ENCODE measurements around the gene ANKRD39. TPM values are rescaled to one million over a fixed set of nuclear protein-coding genes. Genes with fewer than 3 reads are reported as not detected.

ANKRD39 gene
- total RNA-seq: 10 to 100 TPM; 23.0 to 23.6 TPM

GRCh38 chr2:96857667-96858372, at the start of gene ANKRD39:
ANKRD39 (minus strand) TSS chr2:96858016; CDS start chr2:96857987, 29 bp downstream.
- intact Hi-C loops (cut with DNase I, micrococcal nuclease): loop anchor here (1.0 to 5.0 kb wide), 11 partner anchors 10 to 649 kb away; partner anchors contain the start of genes CNNM3 (in 2 of the 2), KANSL3 (in 2 of the 2), CIAO1 (in 1 of the 2) and LMAN2L (in 1 of the 2)
- POLR2A ChIA-PET: interaction anchor here (0.6 to 1.3 kb wide), 6 partner anchors 9 to 604 kb away, joined by 3 to 7 read pairs (median 4); partner anchors contain the start of gene CNNM3
- Mint-ChIP-seq H3K4me1 (peaks cover 36% of the 10 kb centered on the region), H3K9me3 (ENCODE audit: low read depth) (no peaks in the 10 kb centered on the region), H3K4me3 (peak within 1 kb of the TSS; percentile 90), H3K36me3 (ENCODE audit: low read depth) (peaks cover 25% of the 10 kb centered on the region), H3K27me3 (no peaks in the 10 kb centered on the region), H3K27ac (peak within 1 kb of the TSS; percentile 79)
- peak; percentile 98 for DNase-seq
- CTCF ChIA-PET: interaction anchor here (0.6 to 3.0 kb wide), 31 partner anchors 9 to 865 kb away, joined by 3 to 38 read pairs (median 5); partner anchors contain the start of genes ANKRD36, CNNM3 and SEMA4C
- peak; percentile 94 for ATAC-seq

DNA sequence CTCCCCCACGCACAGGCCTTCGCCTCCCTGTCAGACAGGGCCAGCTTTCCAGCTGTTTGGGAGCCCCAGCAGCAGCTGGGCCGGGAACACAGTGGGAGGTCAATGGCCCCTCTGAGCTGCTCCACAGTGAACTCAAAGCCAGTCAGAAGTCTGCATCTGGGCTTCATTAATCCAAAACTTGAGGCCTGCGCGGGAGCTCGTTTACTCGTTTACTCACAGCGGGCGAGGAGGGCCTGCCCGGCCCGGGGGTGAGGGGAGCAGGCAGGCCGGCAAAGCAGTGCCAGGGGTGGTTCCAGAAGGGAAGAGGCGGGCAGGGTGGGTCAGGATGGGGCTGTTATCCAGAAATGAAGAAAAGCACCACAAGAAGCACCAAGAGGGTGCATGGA, 48.9 kb upstream of the ANKRD39 start:
- Mint-ChIP-seq H3K36me3 (ENCODE audit: low read depth) (no peaks in the 10 kb centered on the region), H3K4me3 (no peak overlapping the region), H3K27me3 (no peaks in the 10 kb centered on the region), H3K27ac (no peak overlapping the region), H3K4me1 (peaks cover 18% of the 10 kb centered on the region), H3K9me3 (ENCODE audit: low read depth) (no peaks in the 10 kb centered on the region)
- POLR2A ChIA-PET: no interaction called here
- intact Hi-C loops (cut with DNase I, micrococcal nuclease): no loop called here
- ATAC-seq (no peak), DNase-seq (no peak)
- CTCF ChIA-PET: interaction anchor here (1.1 kb wide), 1 partner anchor 49 kb away, joined by 3 read pairs; the partner anchor contains the start of gene ANKRD39

- H3K27me3 Mint-ChIP-seq: no peaks in the 10 kb centered on the region
- no peak overlapping the region for H3K27ac Mint-ChIP-seq
- intact Hi-C loops (cut with DNase I, micrococcal nuclease): no loop called here
- DNase-seq (no peak), ATAC-seq (no peak)
- no peak overlapping the region for H3K4me3 Mint-ChIP-seq
- no peaks in the 10 kb centered on the region for H3K36me3 Mint-ChIP-seq (ENCODE audit: low read depth)
- peaks cover 5% of the 10 kb centered on the region for H3K4me1 Mint-ChIP-seq
- ChIA-PET POLR2A (no interaction called here), CTCF (no interaction called here)
- no peaks in the 10 kb centered on the region for H3K9me3 Mint-ChIP-seq (ENCODE audit: low read depth)
Observed at GRCh38 chr2:96903815-96904214, 46.0 kb upstream of the ANKRD39 start.

DNA sequence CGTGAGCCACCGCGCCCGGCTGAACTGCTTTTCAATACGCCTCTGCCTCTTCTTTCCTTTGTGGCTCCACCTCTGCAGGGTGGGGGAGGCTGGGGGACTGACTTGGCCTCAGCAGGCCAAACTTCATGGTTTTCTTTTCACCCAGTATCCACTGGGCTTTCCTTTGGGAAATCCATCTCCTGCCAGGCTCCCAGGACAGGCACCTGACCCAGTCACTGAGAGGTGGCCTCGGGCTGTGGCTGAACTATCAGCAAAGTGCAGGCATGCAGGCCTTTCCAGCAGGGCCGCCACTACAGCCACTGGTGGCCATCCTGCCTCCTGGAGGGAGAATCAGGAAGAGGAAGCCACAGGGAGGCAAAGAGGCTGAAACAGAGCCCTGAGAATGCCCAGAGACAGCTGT, 45.5 kb upstream of the ANKRD39 start:
- intact Hi-C loops (cut with DNase I, micrococcal nuclease): no loop called here
- H3K27ac Mint-ChIP-seq: no peak overlapping the region
- ChIA-PET POLR2A (no interaction called here), CTCF (no interaction called here)
- H3K36me3 Mint-ChIP-seq (ENCODE audit: low read depth): no peaks in the 10 kb centered on the region
- H3K4me1 Mint-ChIP-seq: peaks cover 7% of the 10 kb centered on the region
- H3K4me3 Mint-ChIP-seq: no peak overlapping the region
- ATAC-seq (no peak), DNase-seq (no peak)
- H3K27me3 Mint-ChIP-seq: no peaks in the 10 kb centered on the region
- H3K9me3 Mint-ChIP-seq (ENCODE audit: low read depth): no peaks in the 10 kb centered on the region

DNA sequence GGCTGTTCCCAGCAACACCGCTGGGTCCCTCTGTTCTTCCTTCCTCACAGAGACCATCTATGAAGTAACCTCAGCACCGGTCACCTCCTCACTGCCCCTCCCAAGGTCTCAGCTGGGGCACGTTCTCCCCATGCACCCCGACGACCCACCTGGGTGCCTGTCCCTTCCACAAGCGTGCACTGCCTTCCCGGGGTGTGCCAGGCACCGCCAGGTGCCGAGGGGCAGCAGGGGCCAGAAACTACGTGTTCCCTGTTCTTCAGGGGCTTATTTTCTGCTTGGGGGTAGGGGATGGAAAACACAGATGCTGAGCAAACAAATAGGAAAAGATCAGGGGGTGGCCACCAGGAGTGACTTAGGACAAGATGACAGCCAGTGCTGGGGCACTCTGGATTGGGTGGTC, 42.4 kb upstream of the ANKRD39 start:
- Mint-ChIP-seq H3K36me3 (ENCODE audit: low read depth) (no peaks in the 10 kb centered on the region), H3K9me3 (ENCODE audit: low read depth) (no peaks in the 10 kb centered on the region), H3K27ac (no peak overlapping the region), H3K4me3 (no peak overlapping the region), H3K4me1 (peaks cover 25% of the 10 kb centered on the region), H3K27me3 (no peaks in the 10 kb centered on the region)
- ChIA-PET CTCF (no interaction called here), POLR2A (no interaction called here)
- ATAC-seq (no peak), DNase-seq (no peak)
- intact Hi-C loops (cut with DNase I, micrococcal nuclease): no loop called here

- Mint-ChIP-seq H3K4me1 (peaks cover 29% of the 10 kb centered on the region), H3K27me3 (no peaks in the 10 kb centered on the region), H3K36me3 (ENCODE audit: low read depth) (no peaks in the 10 kb centered on the region), H3K27ac (no peak overlapping the region), H3K9me3 (ENCODE audit: low read depth) (no peaks in the 10 kb centered on the region), H3K4me3 (no peak overlapping the region)
- ATAC-seq: no peak
- POLR2A ChIA-PET: no interaction called here
- intact Hi-C loops (cut with DNase I, micrococcal nuclease): no loop called here
- CTCF ChIA-PET: interaction anchor here (0.6 kb wide), 1 partner anchor 51 kb away, joined by 6 read pairs; no protein-coding TSS in a partner anchor
- DNase-seq: no peak
Observed at GRCh38 chr2:96899413-96899741, 41.6 kb upstream of the ANKRD39 start.

DNA sequence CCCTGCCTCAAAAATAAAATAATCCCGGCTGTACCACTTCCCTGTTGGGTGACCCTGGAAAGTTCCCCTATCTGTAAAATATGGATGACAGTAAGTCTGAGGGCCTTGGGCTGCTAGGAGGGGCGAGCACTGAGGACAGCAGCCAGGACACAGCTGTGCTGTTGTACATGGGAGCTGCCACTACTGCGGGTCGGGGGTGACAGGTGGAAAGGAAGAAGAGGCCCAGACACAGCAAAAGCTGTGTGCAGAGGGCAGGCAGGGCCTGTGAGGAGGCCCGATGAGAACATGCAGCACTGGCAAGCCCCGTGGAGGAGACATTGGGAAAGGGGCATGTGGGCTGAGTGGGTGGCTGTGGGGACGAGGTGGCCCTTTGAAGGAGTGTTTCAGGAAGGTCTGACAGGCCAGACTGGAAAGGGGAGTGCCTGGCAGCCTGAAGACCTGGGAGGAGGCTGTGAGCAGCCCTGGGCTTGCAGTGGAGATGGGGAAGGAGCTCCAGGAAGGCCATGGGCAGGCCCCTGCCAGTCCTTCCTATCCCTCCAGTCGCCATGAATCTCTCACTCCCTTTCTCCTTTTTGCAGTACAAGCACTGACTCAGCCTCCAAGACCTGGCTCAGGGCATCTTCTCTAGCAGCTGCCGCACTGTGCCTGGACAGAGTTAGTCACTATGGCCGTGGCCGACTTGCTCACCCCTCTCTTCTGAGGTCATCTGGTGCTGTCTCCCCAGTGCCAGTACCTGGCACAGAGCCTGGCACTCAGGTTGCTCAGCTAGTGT, 41.0 kb upstream of the ANKRD39 start:
- ChIA-PET POLR2A (no interaction called here), CTCF (interaction anchor here (0.6 kb wide), 1 partner anchor 51 kb away, joined by 6 read pairs; no protein-coding TSS in a partner anchor)
- no peaks in the 10 kb centered on the region for H3K36me3 Mint-ChIP-seq (ENCODE audit: low read depth)
- no peak overlapping the region for H3K27ac Mint-ChIP-seq
- ATAC-seq (no peak), DNase-seq (no peak)
- peaks cover 26% of the 10 kb centered on the region for H3K4me1 Mint-ChIP-seq
- no peaks in the 10 kb centered on the region for H3K27me3 Mint-ChIP-seq
- no peak overlapping the region for H3K4me3 Mint-ChIP-seq
- H3K9me3 Mint-ChIP-seq (ENCODE audit: low read depth): no peaks in the 10 kb centered on the region
- intact Hi-C loops (cut with DNase I, micrococcal nuclease): no loop called here

DNA sequence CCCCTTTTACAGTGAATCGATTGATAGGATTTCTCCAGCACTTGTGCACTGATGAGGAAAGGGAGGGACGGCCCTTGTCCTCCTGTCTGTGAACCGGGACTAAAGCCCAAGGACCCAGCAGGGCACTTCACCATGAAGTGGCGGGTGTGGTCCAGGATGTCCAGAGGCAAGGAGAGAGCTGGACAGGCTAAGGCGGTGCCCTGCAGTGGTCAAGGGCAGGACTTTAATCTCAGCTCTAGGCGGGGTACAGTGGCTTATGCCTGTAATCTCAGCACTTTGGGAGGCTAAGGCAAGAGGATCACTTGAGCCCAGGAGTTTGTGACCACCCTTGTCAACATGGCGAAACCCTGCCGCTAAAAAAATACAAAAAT, 40.3 kb upstream of the ANKRD39 start:
- H3K27me3 Mint-ChIP-seq: no peaks in the 10 kb centered on the region
- intact Hi-C loops (cut with DNase I, micrococcal nuclease): no loop called here
- no peak overlapping the region for H3K27ac Mint-ChIP-seq
- no peak overlapping the region for H3K4me3 Mint-ChIP-seq
- peaks cover 25% of the 10 kb centered on the region for H3K4me1 Mint-ChIP-seq
- no peaks in the 10 kb centered on the region for H3K36me3 Mint-ChIP-seq (ENCODE audit: low read depth)
- DNase-seq (no peak), ATAC-seq (no peak)
- ChIA-PET CTCF (no interaction called here), POLR2A (no interaction called here)
- H3K9me3 Mint-ChIP-seq (ENCODE audit: low read depth): no peaks in the 10 kb centered on the region

DNA sequence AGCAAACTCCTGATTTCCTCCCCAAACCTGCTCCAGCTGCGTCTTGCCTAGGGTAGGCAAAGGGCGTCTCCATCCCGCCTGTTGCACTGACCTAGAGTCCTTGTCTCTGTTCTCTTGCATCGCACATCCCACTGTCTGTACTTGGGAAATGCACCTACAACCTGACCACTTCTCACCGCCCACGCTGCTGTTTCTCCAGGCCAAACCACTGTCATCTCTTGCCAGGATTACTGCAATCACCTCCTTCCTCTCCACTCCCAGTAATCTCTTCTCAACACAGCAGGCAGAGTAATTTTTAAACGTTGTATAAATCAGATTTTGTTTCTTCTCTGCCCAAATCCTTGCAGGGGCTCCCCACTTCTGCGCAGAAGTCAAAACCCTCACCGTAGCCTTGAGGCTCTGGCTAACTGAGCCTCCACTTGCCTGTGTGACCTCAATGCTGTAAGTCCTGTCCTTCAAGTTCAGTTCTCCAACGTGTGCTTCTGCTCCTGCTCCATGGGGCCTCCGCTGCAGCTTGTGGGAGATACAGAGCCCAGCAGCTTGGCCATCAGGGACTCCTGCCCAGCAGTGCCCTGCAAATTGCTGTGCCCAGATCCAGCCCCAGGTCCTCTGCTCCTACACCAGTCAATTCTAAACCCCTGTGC, 39.8 kb upstream of the ANKRD39 start:
- Mint-ChIP-seq H3K36me3 (ENCODE audit: low read depth) (no peaks in the 10 kb centered on the region), H3K9me3 (ENCODE audit: low read depth) (no peaks in the 10 kb centered on the region), H3K27me3 (no peaks in the 10 kb centered on the region), H3K4me1 (peaks cover 31% of the 10 kb centered on the region), H3K4me3 (no peak overlapping the region), H3K27ac (no peak overlapping the region)
- DNase-seq: no peak
- ChIA-PET CTCF (interaction anchor here (0.6 to 0.9 kb wide), 2 partner anchors 40 to 112 kb away, joined by 4 read pairs; no protein-coding TSS in a partner anchor), POLR2A (no interaction called here)
- intact Hi-C loops (cut with DNase I, micrococcal nuclease): no loop called here
- no peak for ATAC-seq

GRCh38 chr2:96895746-96896651, 38.2 kb upstream of the ANKRD39 start:
- DNase-seq: peak; percentile 29
- POLR2A ChIA-PET: interaction anchor here (0.6 kb wide), 1 partner anchor 38 kb away, joined by 3 read pairs; the partner anchor contains the start of gene ANKRD39
- peaks cover 47% of the 10 kb centered on the region for H3K4me1 Mint-ChIP-seq
- CTCF ChIA-PET: interaction anchor here (0.9 to 1.5 kb wide), 2 partner anchors 21 to 38 kb away, joined by 3 to 4 read pairs; partner anchors contain the start of gene ANKRD39
- H3K9me3 Mint-ChIP-seq (ENCODE audit: low read depth): no peaks in the 10 kb centered on the region
- no peak overlapping the region for H3K27ac Mint-ChIP-seq
- peak; percentile 65 for ATAC-seq
- intact Hi-C loops (cut with DNase I, micrococcal nuclease): no loop called here
- no peaks in the 10 kb centered on the region for H3K27me3 Mint-ChIP-seq
- H3K36me3 Mint-ChIP-seq (ENCODE audit: low read depth): no peaks in the 10 kb centered on the region
- no peak overlapping the region for H3K4me3 Mint-ChIP-seq

All from activated CD4-positive, alpha-beta T cell treated with anti-CD3 and anti-CD28 coated beads for 36 hours (primary cell).